H9 (cell line): ENCODE results near the gene CELA2A. TPM values are rescaled to one million over a fixed set of nuclear protein-coding genes. Genes with fewer than 3 reads are reported as not detected.
"Not testable (repeated sequence)": the region's sequence is repeated elsewhere in the genome, so short reads cannot be mapped to it uniquely, and the experiment has no call there.

Experiments used
- DNase-seq: peaks from one replicate; pipeline ENCODE4 v3.0.0-alpha.2; 2017
- H2AFZ ChIP-seq: one replicate; pipeline ENCODE4 v1.6.1; 2013; ENCODE audit warnings: mild to moderate bottlenecking, low read length, control low read depth, moderate library complexity
- H2AK5ac ChIP-seq: 2 replicates; pipeline ENCODE4 v1.6.1; 2013; ENCODE audit warnings: low read length, control low read depth, mixed read lengths; ENCODE audit not compliant: insufficient read length
- H2BK120ac ChIP-seq: one replicate; pipeline ENCODE4 v1.6.1; 2013; ENCODE audit warnings: low read depth, mild to moderate bottlenecking, low read length, control low read depth, inconsistent platforms; ENCODE audit not compliant: poor library complexity, severe bottlenecking
- H2BK12ac ChIP-seq: 2 replicates; pipeline ENCODE4 v1.6.1; 2013; ENCODE audit warnings: low read length, control low read depth, mixed read lengths, low read depth; ENCODE audit not compliant: insufficient read length
- H2BK15ac ChIP-seq: 2 replicates; pipeline ENCODE4 v1.6.1; 2013; ENCODE audit warnings: low read depth, low read length, control low read depth
- H2BK20ac ChIP-seq: one replicate; pipeline ENCODE4 v1.6.1; 2013; ENCODE audit warnings: low read depth, mild to moderate bottlenecking, low read length, control low read depth, inconsistent platforms; ENCODE audit not compliant: poor library complexity, severe bottlenecking
- H2BK5ac ChIP-seq: 2 replicates; pipeline ENCODE4 v1.6.1; 2013; ENCODE audit warnings: low read length, control low read depth, mixed read lengths; ENCODE audit not compliant: insufficient read length
- H3K14ac ChIP-seq: 2 replicates; pipeline ENCODE4 v1.6.1; 2013; ENCODE audit warnings: low read length, control low read depth; ENCODE audit not compliant: insufficient read depth
- H3K18ac ChIP-seq: 2 replicates; pipeline ENCODE4 v1.6.1; 2013; ENCODE audit warnings: low read depth, mild to moderate bottlenecking, mixed read lengths, low read length, control low read depth; ENCODE audit not compliant: insufficient read length
- H3K23ac ChIP-seq: 2 replicates; pipeline ENCODE4 v1.6.1; 2013; ENCODE audit warnings: low read length, control low read depth, mixed read lengths, low read depth; ENCODE audit not compliant: insufficient read length
- H3K23me2 ChIP-seq: 2 replicates; pipeline ENCODE4 v1.6.1; 2013; ENCODE audit warnings: low read depth, mild to moderate bottlenecking, mixed read lengths, low read length, control low read depth; ENCODE audit not compliant: insufficient read length, poor library complexity, severe bottlenecking
- H3K27ac ChIP-seq: 2 replicates; pipeline ENCODE4 v1.5.1; 2013; ENCODE audit warnings: low read length, control low read depth, mixed read lengths, low read depth; ENCODE audit not compliant: insufficient read length
- H3K27me3 ChIP-seq: 2 replicates; pipeline ENCODE4 v1.6.1; 2013; ENCODE audit warnings: low read length, control low read depth, inconsistent platforms; ENCODE audit not compliant: insufficient read depth
- H3K4ac ChIP-seq: 2 replicates; pipeline ENCODE4 v1.6.1; 2013; ENCODE audit warnings: low read depth, mild to moderate bottlenecking, control low read depth, inconsistent platforms, low read length, moderate library complexity
- H3K4me1 ChIP-seq: 2 replicates; pipeline ENCODE4 v1.6.1; 2013; ENCODE audit warnings: low read length, control low read depth, inconsistent platforms; ENCODE audit not compliant: insufficient read depth
- H3K4me2 ChIP-seq: 2 replicates; pipeline ENCODE4 v1.6.1; 2013; ENCODE audit warnings: low read length, control low read depth, mixed read lengths; ENCODE audit not compliant: insufficient read length, insufficient read depth
- H3K56ac ChIP-seq: 2 replicates; pipeline ENCODE4 v1.6.1; 2013; ENCODE audit warnings: low read depth, mild to moderate bottlenecking, mixed read lengths, low read length, control low read depth; ENCODE audit not compliant: insufficient read length
- H3K79me1 ChIP-seq: 2 replicates; pipeline ENCODE4 v1.6.1; 2013; ENCODE audit warnings: low read depth, mild to moderate bottlenecking, moderate library complexity, low read length, control low read depth, inconsistent platforms; ENCODE audit not compliant: insufficient read depth, poor library complexity, severe bottlenecking
- H3K79me2 ChIP-seq: 2 replicates; pipeline ENCODE4 v1.6.1; 2013; ENCODE audit warnings: low read length, control low read depth, inconsistent platforms; ENCODE audit not compliant: insufficient read depth
- H3K9ac ChIP-seq: 2 replicates; pipeline ENCODE4 v1.6.1; 2013; ENCODE audit warnings: low read length, control low read depth, mixed read lengths; ENCODE audit not compliant: insufficient read length; ENCODE audit errors: extremely low read depth
- H3K9me3 ChIP-seq: one replicate; pipeline ENCODE4 v1.6.1; 2013; ENCODE audit warnings: low read depth, low read length, inconsistent platforms; ENCODE audit not compliant: control insufficient read depth
- H3T11ph ChIP-seq: one replicate; pipeline ENCODE4 v1.6.1; 2013; ENCODE audit warnings: mild to moderate bottlenecking, low read length, control low read depth, inconsistent platforms
- H4K20me1 ChIP-seq: one replicate; pipeline ENCODE4 v1.6.1; 2013; ENCODE audit not compliant: control insufficient read depth, insufficient read length, insufficient read depth
- H4K5ac ChIP-seq: 2 replicates; pipeline ENCODE4 v1.6.1; 2013; ENCODE audit warnings: low read depth, mild to moderate bottlenecking, mixed read lengths, low read length, control low read depth; ENCODE audit not compliant: insufficient read length
- H4K8ac ChIP-seq: replicated peaks from 2 replicates; pipeline ENCODE4 v1.6.1; 2013; ENCODE audit warnings: low read length, control low read depth, mixed read lengths, low read depth; ENCODE audit not compliant: insufficient read length
- H4K91ac ChIP-seq: 2 replicates; pipeline ENCODE4 v1.6.1; 2013; ENCODE audit warnings: low read depth, mild to moderate bottlenecking, moderate library complexity, mixed read lengths, low read length, control low read depth; ENCODE audit not compliant: insufficient read length
- H3K27ac Mint-ChIP-seq, 3 experiments: 2 replicates in 2 of 3; 3 replicates in 1 of 3; pipeline ENCODE4 v1.8.0; 2020 to 2021; ENCODE audit warnings: mixed read lengths in 3 of 3, mild to moderate bottlenecking in 1 of 3, moderate library complexity in 1 of 3
- H3K27me3 Mint-ChIP-seq: 2 replicates; pipeline ENCODE4 v1.8.0; 2021; ENCODE audit warnings: low read depth, mild to moderate bottlenecking, moderate library complexity, mixed read lengths
- H3K36me3 Mint-ChIP-seq, 3 experiments: 2 replicates in 2 of 3; 3 replicates in 1 of 3; pipeline ENCODE4 v1.8.0; 2020 to 2021; ENCODE audit warnings: low read depth in 3 of 3, mixed read lengths in 3 of 3; ENCODE audit not compliant: insufficient read depth in 1 of 3
- H3K4me1 Mint-ChIP-seq, 2 experiments: 2 replicates each; pipeline ENCODE4 v1.8.0; 2020; ENCODE audit warnings: mixed read lengths in 2 of 2
- H3K4me3 Mint-ChIP-seq, 2 experiments: 2 replicates in 1 of 2; 3 replicates in 1 of 2; pipeline ENCODE4 v1.8.0; 2020 to 2021; ENCODE audit warnings: mild to moderate bottlenecking in 2 of 2, mixed read lengths in 2 of 2, moderate library complexity in 1 of 2
- H3K9me3 Mint-ChIP-seq, 2 experiments: 2 replicates in 1 of 2; 3 replicates in 1 of 2; pipeline ENCODE4 v1.8.0; 2020; ENCODE audit warnings: mild to moderate bottlenecking in 2 of 2, mixed read lengths in 2 of 2, moderate library complexity in 1 of 2
- CTCF ChIP-seq: fragments of 200-600 bp; sonication (generic); conservative IDR thresholded peaks from 3 replicates; pipeline ENCODE4 v1.8.0; 2021; ENCODE audit warnings: antibody characterized with exemption, mild to moderate bottlenecking
- WGBS: extraction: QIAGEN DNeasy Blood & Tissue Kit; methylation state at CpG from one replicate; pipeline ENCODE4 v1.1.7; 2013; ENCODE audit warnings: missing lambda C conversion rate, low lambda C conversion rate, mixed read lengths; ENCODE audit not compliant: insufficient read length; ENCODE audit errors: extremely low coverage; 5-methylcytosine and 5-hydroxymethylcytosine counted together
- total RNA-seq: library from RNA; stranded (reverse); gene quantifications from 2 replicates; pipeline ENCODE4 v1.2.1, GENCODE V29; 2021

CELA2A gene
- total RNA-seq, 1 experiment from 2014 or later: not detected

GRCh38 chr1:15513919-15514318, 57.4 kb downstream of the CELA2A start:
- H2BK5ac ChIP-seq: no peak overlapping the region
- no peaks in the 10 kb centered on the region for H3K9me3 Mint-ChIP-seq
- H4K8ac ChIP-seq: no peak overlapping the region
- H3K4ac ChIP-seq: no peak overlapping the region
- H3K9me3 ChIP-seq: no peaks in the 10 kb centered on the region
- no peak overlapping the region for H3K14ac ChIP-seq
- H3K27ac ChIP-seq: no peak overlapping the region
- no peak for TF ChIP-seq CTCF
- no peak overlapping the region for H2BK15ac ChIP-seq
- peaks cover 6% of the 10 kb centered on the region; the same call in 1 of the 2 replicates for H3K4me1 ChIP-seq
- no peaks in the 10 kb centered on the region for H3K27me3 ChIP-seq
- no peaks in the 10 kb centered on the region for H3K79me1 ChIP-seq
- no peak overlapping the region for H2BK12ac ChIP-seq
- no peak overlapping the region for H2BK120ac ChIP-seq
- no peak overlapping the region for H3K9ac ChIP-seq
- no peaks in the 10 kb centered on the region for H3K27me3 Mint-ChIP-seq
- no peaks in the 10 kb centered on the region for H4K20me1 ChIP-seq
- H3K23ac ChIP-seq: no peak overlapping the region
- H3K4me3 Mint-ChIP-seq: no peak overlapping the region
- peaks cover 15 to 43% (median 22%) of the 10 kb centered on the region in 3 experiments; a peak in 6 of 7 replicates for H3K36me3 Mint-ChIP-seq
- H4K5ac ChIP-seq: no peak overlapping the region
- no peaks in the 10 kb centered on the region for H3K23me2 ChIP-seq
- peaks cover 17 to 30% of the 10 kb centered on the region in 2 experiments for H3K4me1 Mint-ChIP-seq
- H2AFZ ChIP-seq: no peak overlapping the region
- H2BK20ac ChIP-seq: no peak overlapping the region
- no peak for DNase-seq
- H3K56ac ChIP-seq: no peak overlapping the region
- no CpG with 5 or more reads among the region's 3 CpGs for WGBS
- H4K91ac ChIP-seq: no peak overlapping the region
- H3K4me2 ChIP-seq: no peak overlapping the region
- no peak overlapping the region for H3K27ac Mint-ChIP-seq
- H3K18ac ChIP-seq: no peak overlapping the region
- no peak overlapping the region for H3T11ph ChIP-seq
- H2AK5ac ChIP-seq: no peak overlapping the region
- no peaks in the 10 kb centered on the region for H3K79me2 ChIP-seq

- not testable (repeated sequence) for H3K18ac ChIP-seq, H3K23me2 ChIP-seq, H4K91ac ChIP-seq, H3K27ac ChIP-seq, H2BK12ac ChIP-seq, H3K27me3 Mint-ChIP-seq, H3K4me2 ChIP-seq, H4K8ac ChIP-seq, H3K14ac ChIP-seq, H2BK15ac ChIP-seq, DNase-seq, H3K27ac Mint-ChIP-seq, H3K9me3 ChIP-seq, H2AFZ ChIP-seq, H2BK120ac ChIP-seq, H2BK20ac ChIP-seq, H3K79me1 ChIP-seq, H2BK5ac ChIP-seq, H4K5ac ChIP-seq, H3K79me2 ChIP-seq, H3K4me1 ChIP-seq, H3K56ac ChIP-seq, H3K27me3 ChIP-seq, H4K20me1 ChIP-seq, H3K9me3 Mint-ChIP-seq, H3K4ac ChIP-seq, H3K9ac ChIP-seq, H3T11ph ChIP-seq, H3K4me3 Mint-ChIP-seq, H3K23ac ChIP-seq, H2AK5ac ChIP-seq
- H3K36me3 Mint-ChIP-seq: peaks cover 15 to 47% (median 22%) of the 10 kb centered on the region in 3 experiments; a peak in 6 of 7 replicates
- WGBS: no CpG with 5 or more reads among the region's 5 CpGs
- H3K4me1 Mint-ChIP-seq: peaks cover 13 to 24% of the 10 kb centered on the region in 2 experiments
Observed at GRCh38 chr1:15514557-15514956, 58.0 kb downstream of the CELA2A start.
